ENCODE results near the gene XCL2.

Gene XCL2

GRCh38 chr1:168518201-168518689 is 25.6 kb downstream of the XCL2 start:
- no peak for DNase-seq (ENCODE audit: low read depth in 1 of 2, low spot score in 1 of 2)

- DNase-seq (ENCODE audit: low read depth in 1 of 2, low spot score in 1 of 2) = no peak
Measured at GRCh38 chr1:168514455-168514854, 29.3 kb downstream of the XCL2 start.

GRCh38 chr1:168513656-168514404 is 30.0 kb downstream of the XCL2 start:
- no peak for DNase-seq (ENCODE audit: low read depth in 1 of 2, low spot score in 1 of 2)

GRCh38 chr1:168512864-168513595 is 30.8 kb downstream of the XCL2 start:
- DNase-seq (ENCODE audit: low read depth in 1 of 2, low spot score in 1 of 2) = no peak

- no peak for DNase-seq (ENCODE audit: low read depth in 1 of 2, low spot score in 1 of 2)
Measured at GRCh38 chr1:168509875-168510791, 33.7 kb downstream of the XCL2 start.

- DNase-seq (ENCODE audit: low read depth in 1 of 2, low spot score in 1 of 2) = no peak
Measured at GRCh38 chr1:168509210-168509609, 34.6 kb downstream of the XCL2 start.

GRCh38 chr1:168507828-168508227 is 36.0 kb downstream of the XCL2 start:
- no peak for DNase-seq (ENCODE audit: low read depth in 1 of 2, low spot score in 1 of 2)

GRCh38 chr1:168507231-168507630 is 36.6 kb downstream of the XCL2 start:
- no peak for DNase-seq (ENCODE audit: low read depth in 1 of 2, low spot score in 1 of 2)

GRCh38 chr1:168506204-168506819 is 37.5 kb downstream of the XCL2 start:
- no peak for DNase-seq (ENCODE audit: low read depth in 1 of 2, low spot score in 1 of 2)

GRCh38 chr1:168505006-168505405 is 38.8 kb downstream of the XCL2 start:
- no peak for DNase-seq (ENCODE audit: low read depth in 1 of 2, low spot score in 1 of 2)

- no peak for DNase-seq (ENCODE audit: low read depth in 1 of 2, low spot score in 1 of 2)
Measured at GRCh38 chr1:168504064-168504837, 39.5 kb downstream of the XCL2 start.

- DNase-seq (ENCODE audit: low read depth in 1 of 2, low spot score in 1 of 2) = no peak
Measured at GRCh38 chr1:168499688-168500049, 44.1 kb downstream of the XCL2 start.

- DNase-seq (ENCODE audit: low read depth in 1 of 2, low spot score in 1 of 2) = no peak
Measured at GRCh38 chr1:168498956-168499687, 44.7 kb downstream of the XCL2 start.

GRCh38 chr1:168498159-168498631 is 45.6 kb downstream of the XCL2 start:
- DNase-seq (ENCODE audit: low read depth in 1 of 2, low spot score in 1 of 2) = no peak

GRCh38 chr1:168497376-168497950 is 46.3 kb downstream of the XCL2 start:
- no peak for DNase-seq (ENCODE audit: low read depth in 1 of 2, low spot score in 1 of 2)

- no peak for DNase-seq (ENCODE audit: low read depth in 1 of 2, low spot score in 1 of 2)
Measured at GRCh38 chr1:168491527-168492164, 52.2 kb downstream of the XCL2 start.

All from activated CD4-positive, alpha-beta T cell treated with anti-CD3 and anti-CD28 coated beads, Interleukin-2, amount 50 U/mL, for 24 hours (primary cell).